Measurements from ENCODE around the gene TGFBI.
"Not testable (repeated sequence)": the region's sequence is repeated elsewhere in the genome, so short reads cannot be mapped to it uniquely, and the experiment has no call there.

Gene TGFBI

DNA sequence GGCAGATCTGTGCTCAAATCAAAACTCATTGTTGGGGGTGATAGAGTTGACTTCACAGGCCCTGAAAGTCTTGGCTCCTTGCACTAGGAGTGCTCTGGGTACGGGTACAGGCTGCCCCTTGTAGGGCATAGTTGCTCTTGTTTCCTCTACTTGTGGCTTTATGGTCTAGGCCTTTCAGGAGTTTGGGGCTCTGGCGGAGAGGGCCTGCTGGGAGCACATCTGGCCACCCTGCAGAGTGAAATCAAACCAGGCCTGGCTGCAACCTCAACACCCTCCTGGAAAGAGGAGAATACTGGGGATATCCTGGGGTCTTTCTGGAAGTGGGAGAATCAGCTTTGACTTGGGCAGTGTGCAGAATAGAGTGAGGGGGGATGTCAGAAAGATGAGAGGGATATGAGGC, 1.5 kb downstream of the TGFBI start:
- no peak for DNase-seq

DNA sequence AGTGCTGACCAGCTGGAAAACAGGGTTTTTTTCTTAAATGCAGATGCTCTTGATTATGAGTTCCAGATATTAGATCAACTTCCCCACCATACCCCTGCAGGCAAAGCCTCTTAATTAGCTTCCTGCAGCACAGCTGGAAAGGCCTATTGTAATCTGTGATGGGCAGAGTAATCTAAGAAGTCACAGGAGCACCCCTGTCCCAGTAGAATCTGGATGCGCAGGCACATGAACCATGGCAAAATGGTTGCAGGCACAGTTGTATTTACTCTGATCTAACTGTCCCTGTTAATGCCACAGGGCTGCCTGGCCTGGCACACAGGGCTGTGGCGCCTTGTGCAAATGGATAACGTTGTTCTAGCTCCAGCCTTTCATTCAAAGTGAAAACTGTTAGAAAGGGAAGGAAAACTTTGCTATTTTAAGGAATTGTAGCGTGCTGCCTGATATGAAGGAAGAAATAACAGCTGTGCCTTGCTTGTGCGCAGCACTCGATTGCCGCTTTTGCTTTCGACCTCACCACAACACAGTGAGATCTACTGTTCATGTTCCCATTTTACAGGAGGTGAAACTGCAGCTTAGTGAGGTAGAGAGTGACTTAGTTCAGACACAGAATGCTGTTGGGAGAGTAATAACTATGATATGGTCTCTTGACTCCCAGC, 2.3 kb downstream of the TGFBI start:
- no peak for DNase-seq

DNA sequence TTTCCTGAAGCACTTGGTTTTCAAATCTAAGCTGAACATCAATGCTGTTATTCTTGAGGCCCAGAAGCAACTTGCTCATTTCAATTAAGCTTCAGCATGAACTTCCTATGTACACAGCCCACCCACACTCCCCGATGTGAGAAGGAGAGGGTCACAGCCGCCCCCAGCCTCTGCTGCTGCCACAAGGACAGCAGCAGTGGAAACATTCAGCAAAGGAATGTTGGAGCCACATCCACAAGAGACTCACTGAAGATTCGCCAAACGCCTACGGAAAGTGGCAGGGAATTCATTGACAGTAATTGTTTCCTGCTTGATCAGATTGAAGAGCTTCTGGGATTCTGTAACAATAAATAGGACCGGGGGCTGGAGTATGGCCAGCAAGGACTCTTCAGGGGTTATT, 2.9 kb downstream of the TGFBI start:
- no peak for DNase-seq

DNA sequence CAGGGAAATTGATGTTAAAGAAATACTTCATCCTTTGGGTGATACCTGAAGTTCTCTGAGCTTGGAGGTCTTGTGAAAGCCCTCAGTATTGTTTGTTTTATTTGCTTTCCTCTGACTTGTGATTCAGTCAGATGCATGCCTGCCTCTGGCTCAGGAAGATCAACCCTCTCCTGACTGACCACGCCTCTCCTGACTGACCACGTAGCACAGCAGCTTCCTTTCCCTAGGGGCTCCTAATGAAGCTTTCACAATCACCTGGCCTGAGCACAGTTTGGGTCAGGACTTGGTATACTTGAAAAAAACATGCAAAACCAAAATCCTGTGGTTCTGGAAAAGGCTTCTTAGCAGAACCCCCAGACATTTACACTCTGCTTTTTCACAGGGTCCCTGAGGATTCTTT, 3.8 kb downstream of the TGFBI start:
- no peak for DNase-seq

DNA sequence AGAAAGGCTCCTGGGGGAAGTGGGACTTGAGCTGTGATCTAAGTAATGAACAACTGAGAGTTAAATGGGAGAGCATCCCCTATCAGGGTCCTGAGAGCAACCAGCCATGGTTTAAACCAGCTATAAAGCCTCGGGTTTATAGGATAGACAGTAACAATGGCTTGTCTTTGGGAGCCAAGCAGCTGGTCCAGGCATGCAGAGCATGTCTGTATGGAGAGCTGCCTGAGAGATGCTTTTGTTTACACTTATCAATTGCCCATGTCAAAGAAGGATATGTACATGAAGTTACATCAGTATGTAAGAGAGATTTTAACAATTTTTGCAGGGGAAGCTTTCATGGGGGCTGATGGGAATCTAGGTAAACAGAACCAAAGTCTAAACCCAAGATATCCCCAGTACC, 4.4 kb downstream of the TGFBI start:
- no peak for DNase-seq

DNA sequence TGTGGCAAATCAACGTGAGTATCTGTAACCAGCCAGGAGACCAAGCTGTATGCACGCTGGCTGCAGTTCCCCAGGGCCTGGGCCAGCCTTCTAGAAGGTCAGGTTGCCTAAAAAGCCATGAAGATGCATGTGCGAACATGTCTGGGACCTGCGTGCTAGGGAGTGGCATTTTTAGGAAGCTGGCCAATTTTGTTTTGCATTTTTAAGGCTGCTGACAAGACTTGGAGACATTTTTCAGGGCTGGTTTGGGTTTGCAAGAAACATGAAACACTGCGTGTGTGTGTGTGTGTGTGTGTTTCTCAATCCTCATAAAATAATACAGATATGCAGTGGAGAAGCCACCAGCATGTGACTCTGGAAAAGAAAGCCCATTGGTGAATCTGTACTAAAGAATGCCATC, 5.1 kb downstream of the TGFBI start:
- DNase-seq: no peak

DNA sequence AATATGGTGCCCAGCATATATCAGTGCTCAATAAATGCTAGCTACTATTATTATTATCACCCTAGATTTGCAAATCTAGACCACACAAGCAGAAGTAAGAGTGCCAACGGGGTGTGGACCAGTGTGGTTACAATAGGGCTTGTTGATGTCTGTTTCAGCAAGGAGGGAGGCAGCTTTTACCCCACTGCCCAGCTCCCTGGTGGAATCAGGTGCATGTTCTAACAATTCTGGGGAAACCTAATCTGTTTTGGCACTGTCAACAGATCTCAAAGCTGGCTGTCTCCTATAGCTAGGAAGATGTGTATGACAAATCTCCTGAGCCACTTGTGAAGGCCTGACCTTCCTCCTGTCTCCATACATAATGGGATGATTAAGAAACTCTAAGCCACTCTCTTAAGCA, 5.7 kb downstream of the TGFBI start:
- no peak for DNase-seq

DNA sequence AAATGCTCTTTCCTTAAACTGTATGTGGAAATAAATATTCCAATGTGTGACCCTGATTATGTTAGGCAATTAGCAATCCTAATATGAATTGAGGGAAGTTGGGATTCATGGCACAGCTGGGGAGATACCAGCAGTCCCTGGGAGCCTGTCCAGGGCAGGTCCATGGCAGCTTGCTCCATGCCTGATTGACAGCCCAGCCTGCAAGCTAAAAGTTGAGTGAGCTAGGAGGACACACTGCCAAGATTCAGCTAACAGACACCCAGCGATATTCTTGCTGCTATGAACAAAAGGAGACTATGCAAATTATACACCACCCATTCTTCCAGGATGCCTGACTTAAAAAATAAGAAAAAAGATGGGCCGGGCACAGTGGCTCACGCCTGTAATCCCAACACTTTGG, 6.2 kb downstream of the TGFBI start:
- DNase-seq: no peak

DNA sequence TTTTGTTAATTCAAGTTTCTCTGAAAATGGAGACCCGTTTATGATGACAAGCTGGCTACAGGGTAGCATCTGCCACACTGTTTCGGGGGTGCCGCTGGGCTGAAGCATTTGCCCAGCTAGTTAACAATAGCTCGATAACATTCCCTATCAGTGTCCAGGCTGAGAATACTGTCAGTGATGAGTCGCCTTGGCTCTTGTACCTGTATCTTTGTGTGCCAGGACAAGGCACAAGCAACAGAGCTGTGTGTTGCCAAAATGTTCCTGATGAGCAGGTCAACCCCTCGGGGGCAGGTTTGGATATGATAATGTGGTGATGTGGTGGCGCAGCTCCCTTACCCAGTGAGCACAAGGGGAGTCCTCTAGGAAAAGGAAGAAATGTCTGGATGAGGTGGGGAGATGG, 7.0 kb downstream of the TGFBI start:
- no peak for DNase-seq

DNA sequence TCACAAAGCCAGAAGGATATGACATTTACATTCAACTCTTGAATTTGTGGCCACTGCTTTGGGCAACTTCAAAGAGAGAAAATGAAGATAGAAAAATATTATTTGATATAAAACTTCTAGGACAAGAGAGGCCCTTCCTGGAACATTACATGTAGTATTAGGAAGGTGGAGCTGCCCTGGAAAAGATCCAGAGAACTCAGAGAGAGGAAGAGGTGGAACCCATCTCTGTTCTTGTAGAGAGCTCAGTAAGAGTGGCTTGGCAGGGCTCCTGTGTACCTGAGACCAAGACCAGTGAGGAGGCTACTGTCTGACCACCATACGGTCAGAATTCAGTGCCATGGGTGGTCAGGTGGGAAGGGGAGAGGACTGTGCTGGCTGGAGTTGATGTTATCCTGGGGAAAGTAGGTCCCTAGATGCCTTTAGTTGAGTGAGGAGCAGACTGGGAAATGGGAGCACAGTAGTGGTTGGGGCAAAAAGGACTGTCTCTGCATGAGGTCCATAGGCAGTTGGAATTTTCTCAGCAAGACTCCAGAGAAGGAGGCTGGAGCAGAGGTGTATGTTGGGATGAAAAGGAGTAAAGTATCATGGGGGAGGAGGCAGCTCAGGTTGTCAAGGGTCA, 7.6 kb downstream of the TGFBI start:
- no peak for DNase-seq

DNA sequence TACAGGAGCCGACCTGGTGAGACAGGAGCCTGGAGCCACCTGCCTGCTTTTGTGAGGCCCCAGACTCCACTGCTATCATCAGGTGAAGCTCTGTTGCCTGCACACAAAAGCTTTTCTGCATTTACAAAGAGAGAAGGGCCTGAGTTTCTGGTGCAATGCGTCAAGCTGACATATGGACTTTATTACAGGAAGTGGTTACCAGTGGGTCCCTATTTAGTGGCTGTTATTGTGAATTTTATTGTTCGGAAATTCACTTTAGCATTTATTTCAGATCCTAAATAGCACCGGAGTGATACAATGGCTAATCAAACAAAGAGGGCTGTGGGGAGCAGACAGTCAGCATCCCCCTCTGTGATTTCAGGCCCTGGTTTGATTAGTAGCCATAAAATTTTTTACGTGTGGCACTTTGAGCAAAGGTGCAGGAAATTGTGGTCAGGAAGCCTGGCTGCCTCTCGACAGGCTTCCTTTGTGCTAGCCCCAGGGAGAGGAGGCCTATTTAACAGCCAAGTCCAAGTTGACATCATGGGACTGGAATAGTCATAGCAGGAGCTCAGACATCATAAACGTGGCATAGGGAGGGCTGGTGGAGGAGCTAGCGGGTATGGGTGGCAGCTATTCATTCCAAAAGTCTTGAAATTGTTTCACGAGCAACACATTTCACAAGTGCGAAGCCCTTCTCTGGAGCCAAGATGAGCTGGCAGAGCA, 8.4 kb downstream of the TGFBI start:
- peak; percentile 48 for DNase-seq

DNA sequence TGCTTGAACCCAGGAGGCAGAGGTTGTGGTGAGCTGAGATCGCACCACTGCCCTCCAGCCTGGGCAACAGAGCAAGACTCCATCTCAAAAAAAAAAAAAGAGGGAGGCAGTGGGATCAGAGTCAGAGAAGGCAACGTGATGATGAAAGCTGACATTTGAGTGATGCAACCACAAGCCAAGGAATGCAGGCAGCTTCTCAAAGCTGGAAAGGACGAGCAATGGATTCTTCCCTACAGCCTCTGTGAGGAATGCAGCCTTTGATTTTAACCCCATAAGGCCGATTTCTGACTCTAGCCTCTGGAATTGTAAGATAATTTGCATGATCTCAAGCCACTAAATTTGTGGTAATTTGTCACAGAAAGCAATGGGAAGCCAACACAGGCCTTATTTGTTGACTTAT, 9.8 kb downstream of the TGFBI start:
- DNase-seq: no peak

DNA sequence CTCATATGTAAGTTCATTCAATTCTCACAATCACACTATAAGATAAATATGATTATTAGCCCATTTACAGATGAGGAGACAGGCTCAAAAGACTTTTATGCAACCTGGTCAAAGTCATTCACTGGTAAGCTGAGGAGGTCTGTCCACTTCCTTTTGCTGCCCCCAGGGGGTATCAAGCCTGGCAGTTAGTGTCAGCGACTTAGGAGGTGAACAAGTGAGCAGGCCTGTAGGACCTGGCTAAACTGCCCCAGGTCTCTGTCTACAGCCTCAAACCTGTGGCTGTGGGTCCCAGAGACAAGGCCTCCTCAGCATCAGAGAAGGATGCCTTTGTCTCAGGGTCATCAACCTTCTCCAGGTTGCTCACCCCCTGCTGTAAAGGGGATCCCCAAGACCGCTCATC, 10.4 kb downstream of the TGFBI start:
- no peak for DNase-seq

DNA sequence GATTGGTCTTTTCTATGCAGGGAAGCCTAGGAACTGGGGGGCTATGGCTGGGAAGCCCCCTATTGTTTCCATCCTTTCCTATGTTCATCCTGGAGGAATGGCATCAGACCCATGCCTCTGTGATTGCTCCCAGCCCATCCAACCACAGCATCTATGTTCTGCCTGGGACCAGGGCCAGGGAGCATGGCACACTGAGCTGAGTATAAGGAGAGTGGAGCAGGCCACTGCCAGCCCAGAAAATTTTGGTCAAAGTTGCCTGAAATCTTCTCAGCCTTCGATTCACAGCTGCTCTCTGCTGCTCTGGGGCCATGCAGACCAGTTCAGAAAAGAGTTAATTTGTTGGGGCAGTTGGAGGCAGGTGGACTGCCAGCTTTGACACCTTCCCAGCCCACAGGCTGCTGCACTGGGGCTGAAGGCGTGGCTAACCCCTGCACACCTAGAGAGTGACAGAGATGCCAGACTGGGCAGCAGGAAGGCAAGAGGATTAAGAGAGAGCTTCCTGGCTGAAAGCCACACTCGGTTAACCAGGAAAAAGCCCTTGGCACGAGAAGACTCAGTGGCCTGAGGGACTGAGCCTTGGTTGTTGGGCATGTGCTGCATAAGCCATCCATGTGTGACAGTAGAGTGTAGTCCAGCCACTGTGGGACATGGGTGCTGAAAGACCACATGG, 12.1 kb downstream of the TGFBI start:
- DNase-seq: no peak

DNA sequence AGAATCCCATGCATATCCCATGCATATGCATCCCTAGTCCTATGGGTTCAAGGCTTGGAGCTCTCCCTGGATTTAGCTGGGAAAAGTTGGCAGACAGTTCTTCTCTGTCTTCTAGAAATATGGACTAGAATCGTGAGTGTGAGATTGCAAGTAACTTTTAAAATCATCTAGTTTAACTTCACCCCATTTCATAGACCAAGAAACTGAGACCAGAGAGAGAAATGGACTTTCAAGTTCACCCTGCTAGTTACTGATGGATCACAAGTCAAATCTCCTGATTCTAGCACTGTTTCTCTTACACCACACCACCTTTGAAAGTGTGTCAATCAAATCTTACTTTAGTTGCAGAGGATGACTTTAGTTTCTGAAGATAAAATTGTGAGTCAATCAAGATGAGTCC, 13.4 kb downstream of the TGFBI start:
- no peak for DNase-seq

DNA sequence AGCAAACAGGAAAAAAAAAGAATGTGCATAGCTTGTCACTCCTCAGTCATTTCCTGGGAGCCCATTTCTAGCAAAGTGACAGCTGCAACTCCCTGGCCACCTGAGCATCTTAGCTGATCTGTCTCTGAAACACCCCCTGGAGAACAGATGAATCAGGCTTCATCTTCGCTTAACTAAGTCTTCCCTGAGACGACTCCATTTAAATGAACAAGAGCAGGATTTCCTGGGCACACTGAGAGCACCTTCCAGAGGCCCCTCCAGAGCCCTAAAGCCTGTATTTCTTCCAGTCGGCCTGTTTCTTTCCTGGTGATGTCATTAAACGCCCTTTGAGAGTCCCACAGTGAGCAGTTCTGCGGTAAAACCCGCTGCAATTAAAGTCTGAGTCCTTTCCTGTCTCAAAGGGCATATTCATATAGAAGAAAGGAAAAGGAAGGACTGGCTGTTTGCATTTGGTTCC, 13.9 kb downstream of the TGFBI start:
- DNase-seq: no peak

DNA sequence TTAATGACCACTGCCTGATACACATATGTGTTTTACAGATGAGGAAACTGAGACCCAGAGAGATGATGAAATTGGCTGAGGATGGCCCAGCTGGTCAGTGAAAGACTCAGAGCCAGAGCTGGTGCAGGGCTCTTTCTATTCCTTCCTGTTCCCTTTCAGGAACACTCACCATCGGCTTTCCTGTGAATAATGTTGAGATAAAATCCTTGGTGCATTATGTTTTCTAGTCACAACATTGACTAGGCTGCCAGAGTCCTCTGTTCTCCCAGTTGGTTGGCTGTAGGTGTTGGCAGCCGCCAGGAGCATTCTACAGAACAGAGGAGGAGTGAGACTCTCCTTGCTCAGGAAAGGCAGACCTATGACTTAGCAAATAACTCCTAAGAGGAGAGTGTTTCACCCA, 14.8 kb downstream of the TGFBI start:
- no peak for DNase-seq

DNA sequence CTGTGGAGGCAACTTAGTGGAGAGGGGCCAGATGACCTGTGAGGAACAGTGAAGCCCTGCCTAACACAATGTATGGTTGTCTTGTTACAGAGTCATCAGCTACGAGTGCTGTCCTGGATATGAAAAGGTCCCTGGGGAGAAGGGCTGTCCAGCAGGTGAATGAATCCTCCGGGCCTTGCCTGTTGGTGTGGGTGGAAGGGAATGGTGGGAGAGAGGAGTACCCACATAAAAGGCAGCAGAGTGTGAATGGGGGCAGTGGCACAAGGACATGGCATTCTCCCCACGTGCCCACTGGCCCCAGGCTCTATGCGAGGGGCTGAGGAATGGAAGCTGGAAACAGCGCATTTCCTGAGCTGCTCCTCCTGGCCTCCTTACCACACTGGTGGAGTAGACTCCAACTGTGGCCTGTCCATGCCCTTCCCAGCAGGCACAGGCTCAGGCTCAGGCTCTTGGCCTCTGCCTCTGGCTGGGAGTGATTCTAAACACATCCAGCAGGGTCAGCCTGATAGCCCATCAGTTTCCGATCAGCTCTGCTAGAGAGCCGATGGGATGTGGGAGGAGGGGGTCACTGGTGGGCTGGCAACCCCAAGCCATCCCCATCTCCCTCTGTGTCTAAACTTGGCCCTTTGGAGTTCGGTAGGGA, 15.3 kb downstream of the TGFBI start:
- DNase-seq: no peak

DNA sequence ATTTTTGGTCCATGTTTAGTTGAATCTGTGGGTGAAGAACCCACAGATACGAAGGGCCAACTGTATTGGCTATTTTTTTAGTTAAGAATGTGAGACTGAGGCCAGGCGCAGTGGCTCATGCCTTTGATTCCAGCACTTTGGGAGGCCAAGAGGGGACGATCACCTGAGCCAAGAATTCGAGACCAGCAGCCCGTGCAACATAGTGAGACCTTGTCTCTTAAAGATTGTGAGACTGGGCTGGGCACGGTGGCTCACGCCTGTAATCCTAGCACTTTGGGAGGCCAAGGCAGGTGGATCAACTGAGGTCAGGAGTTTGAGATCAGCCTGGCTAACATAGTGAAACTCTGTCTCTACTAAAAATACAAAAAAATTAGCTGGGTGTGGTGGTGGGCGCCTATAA, 16.2 kb downstream of the TGFBI start:
- DNase-seq: not testable (repeated sequence)

DNA sequence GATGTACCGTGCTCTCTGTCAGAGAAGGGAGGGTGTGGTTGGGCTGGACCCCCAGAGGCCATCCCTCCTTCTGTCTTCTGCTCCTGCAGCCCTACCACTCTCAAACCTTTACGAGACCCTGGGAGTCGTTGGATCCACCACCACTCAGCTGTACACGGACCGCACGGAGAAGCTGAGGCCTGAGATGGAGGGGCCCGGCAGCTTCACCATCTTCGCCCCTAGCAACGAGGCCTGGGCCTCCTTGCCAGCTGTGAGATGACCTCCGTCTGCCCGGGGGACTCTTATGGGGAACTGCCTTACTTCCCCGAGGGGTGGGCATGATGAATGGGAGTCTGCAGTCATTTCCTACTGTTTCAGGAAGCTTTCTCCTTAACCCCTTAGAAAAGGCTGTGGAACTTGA, 17.5 kb downstream of the TGFBI start:
- DNase-seq: no peak

DNA sequence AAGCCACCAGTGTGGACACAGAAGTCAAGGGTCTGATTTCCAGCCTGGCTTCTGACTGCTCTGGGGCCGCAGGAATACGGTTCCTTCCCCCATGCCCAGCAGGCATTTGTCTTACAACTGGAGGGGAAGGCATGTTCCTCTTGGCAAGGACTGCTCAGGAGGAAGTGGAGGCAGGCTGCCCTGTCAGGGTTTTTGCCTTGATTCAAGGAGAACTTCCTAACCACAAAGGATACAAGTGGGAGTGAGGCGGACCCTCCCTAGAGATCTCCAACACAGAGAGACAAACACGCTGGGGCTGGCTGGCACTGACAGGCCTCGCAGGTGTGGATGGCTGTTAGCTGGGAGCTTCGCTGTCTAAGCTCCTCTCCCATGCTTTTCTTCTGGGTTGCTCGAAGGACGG, 19.1 kb downstream of the TGFBI start:
- DNase-seq: no peak

DNA sequence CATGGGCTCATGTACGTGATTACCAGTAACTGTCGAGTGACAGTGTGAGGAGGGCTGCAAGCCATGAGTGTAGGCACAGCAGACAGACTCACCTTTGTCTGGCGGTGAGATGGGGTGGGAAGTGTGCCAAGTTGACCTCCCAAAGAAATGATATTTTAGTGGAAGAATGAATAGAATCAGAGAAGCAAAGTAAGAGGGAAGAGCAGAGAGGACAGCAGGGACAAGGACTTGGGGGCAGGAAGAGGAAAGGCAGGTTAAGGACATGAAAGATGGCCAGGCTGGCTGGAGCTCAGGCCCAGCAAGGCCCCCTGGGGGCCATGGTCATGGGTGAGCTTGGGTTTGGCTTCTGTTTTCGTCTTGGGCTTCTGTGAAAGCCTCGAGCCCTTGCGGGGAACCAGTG, 20.2 kb downstream of the TGFBI start:
- DNase-seq: no peak

DNA sequence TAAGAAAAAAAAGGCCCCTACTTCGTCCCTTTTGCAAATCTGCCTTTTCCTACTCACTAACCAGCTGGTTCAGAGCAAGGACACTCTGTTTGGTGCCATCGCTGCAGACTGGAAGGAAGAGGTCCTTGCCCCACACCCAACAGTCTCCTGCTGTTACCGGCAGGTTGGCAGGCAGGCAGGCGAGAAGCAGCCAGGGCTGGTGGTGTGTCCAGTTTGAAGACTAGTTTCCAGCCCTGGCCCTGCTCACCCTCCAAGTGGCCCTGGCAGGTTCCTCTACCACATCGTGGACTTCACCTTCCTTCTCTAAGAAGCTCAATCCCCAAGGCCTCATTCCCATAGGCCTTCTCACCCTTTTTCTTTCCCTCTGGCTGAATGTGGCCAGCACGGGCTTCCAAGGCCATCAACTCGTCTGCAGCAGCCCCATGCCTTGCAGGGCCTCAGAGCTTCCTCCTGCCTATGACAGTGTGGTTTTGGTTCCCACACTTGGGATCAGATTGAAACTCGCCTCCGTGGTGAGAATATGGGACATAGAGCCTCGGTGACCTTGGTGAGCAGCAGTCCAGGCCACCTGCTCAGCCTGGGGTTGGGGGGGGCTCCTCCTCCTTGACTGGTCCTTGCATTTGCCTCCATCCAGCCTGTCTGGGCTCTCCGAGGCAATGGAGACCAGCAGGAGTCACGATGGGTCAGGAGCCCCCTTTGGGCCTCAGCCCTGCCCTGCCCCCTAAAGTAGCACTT, 22.9 kb downstream of the TGFBI start:
- no peak for DNase-seq

Measured in NCI-H1436 (cell line).